Psoas muscle (tissue), 8 donors: ENCODE measurements around the gene POLR2A. TPM values are rescaled to one million over a fixed set of nuclear protein-coding genes. Genes with fewer than 3 reads are reported as not detected.

Experiments
- ATAC-seq, 4 donors: fragments of 200-7000 bp; cut with Tn5 transposase; one replicate each; pipeline ENCODE4 v1.9.1; 2020; ENCODE audit warnings: moderate library complexity in 3 of 4, mild to moderate bottlenecking in 2 of 4
- DNase-seq, 2 donors: peaks; one replicate each; pipeline ENCODE4 v3.0.0-alpha.2; 2020
- H3K27ac ChIP-seq: fragments of 200-600 bp; one replicate; pipeline ENCODE4 v1.8.0; 2022
- H3K27me3 ChIP-seq, 3 donors: fragments of 200-600 bp in 1 of 3; one replicate each; pipeline versions ENCODE4 v1.6.1 to v1.8.0; 2013 to 2022; ENCODE audit warnings: low read length in 2 of 3, mild to moderate bottlenecking in 2 of 3, moderate library complexity in 1 of 3; ENCODE audit not compliant: insufficient read depth in 3 of 3
- H3K36me3 ChIP-seq, 2 donors: fragments of 200-600 bp in 1 of 2; one replicate each; pipeline versions ENCODE4 v1.6.1 to v1.8.0; 2013 to 2022; ENCODE audit warnings: low read depth in 1 of 2, mild to moderate bottlenecking in 1 of 2, moderate library complexity in 1 of 2; ENCODE audit not compliant: insufficient read depth in 1 of 2
- H3K4me1 ChIP-seq: fragments of 200-600 bp; one replicate; pipeline ENCODE4 v1.8.0; 2022
- H3K4me3 ChIP-seq: fragments of 200-600 bp; one replicate; pipeline ENCODE4 v1.8.0; 2022; ENCODE audit warnings: mild to moderate bottlenecking
- H3K9me3 ChIP-seq: fragments of 200-600 bp; one replicate; pipeline ENCODE4 v1.8.0; 2022
- CTCF ChIP-seq: fragments of 200-600 bp; IDR thresholded peaks from one replicate; pipeline ENCODE4 v1.8.0; 2022; ENCODE audit warnings: antibody characterized with exemption
- WGBS, 3 donors: extraction: QIAGEN DNeasy Blood & Tissue Kit; methylation state at CpG; one replicate each; pipeline versions ENCODE4 v1.1.6 to v1.1.7; 2013; 5-methylcytosine and 5-hydroxymethylcytosine counted together
- intact Hi-C, 2 donors: fragments of 100-400 bp; cut with DNase I; formaldehyde crosslinking; loops; one replicate each; pipeline versions ENCODE4 v1.11.0 to v1.14.2; 2022
- polyA plus RNA-seq, 3 donors: library from polyadenylated mRNA; stranded (reverse); fragments of 200-250 nt; gene quantifications; one replicate each; pipeline ENCODE4 v1.2.3, GENCODE V29; 2013
- total RNA-seq, 4 donors: library from RNA; stranded (reverse); fragmentation: NEBNext Ultra II Directional in 2 of 4; extraction: Animal tissue kit (Norgen Biotek cat#: 25700) in 2 of 4; gene quantifications; one replicate each; pipeline versions ENCODE4 v1.2.1 to v1.2.4, GENCODE V29; 2021 to 2023
- donor health status: healthy with polysubstance abuse.
- donor health status: DM: no; HTN: no; CAD: no; lungs with moderate emphysema.
- donor health status: Bipolar disorder and iron deficiency.
- donor health status: healthy.
- donor health status: DM: yes; HTN: yes; CAD: no.
- donor health status: DM: no; HTN: no; CAD: no.
- donor health status: DM: no; HTN: no; CAD: no.
- donor health status: DM: yes; HTN: yes; CAD: no.

Gene POLR2A
- total and polyA plus RNA-seq, 7 donors = 8.0 to 74.3 (median 54.9) TPM

DNA sequence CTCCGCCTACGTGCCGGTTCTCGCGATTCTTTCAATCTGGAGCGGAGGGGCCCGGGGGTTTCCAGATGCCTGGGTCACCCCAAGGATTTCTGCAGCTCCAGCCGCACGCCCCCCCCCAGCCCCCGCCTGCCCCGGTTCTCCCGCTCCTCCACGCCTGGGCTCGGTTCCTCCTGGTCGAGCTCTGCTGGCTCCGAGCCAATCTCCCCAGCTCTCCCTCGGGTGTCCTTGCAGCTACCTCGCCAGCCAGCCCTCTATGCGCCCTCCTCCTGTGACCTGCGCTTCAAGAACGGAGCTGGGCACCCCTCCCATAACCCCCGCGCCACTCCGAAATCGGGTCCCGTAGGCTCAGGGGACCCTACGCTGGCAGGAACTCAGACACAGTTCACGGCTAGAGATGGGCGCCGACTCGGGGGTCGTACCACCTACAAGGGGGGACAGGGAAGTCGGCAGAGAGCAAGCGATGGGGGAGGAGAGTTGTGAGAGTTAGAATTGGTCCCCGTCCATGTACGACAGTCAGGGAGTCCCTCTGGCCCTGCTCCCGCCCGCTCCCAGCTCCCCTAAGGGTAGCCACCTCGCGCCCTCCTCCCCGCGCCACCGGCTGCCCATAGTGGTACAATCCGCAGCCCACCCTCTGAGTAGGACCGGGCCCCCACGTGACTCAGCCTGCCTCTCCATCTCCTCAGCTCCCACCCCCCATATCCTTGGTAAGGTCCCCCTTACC lies 43.9 kb upstream of the POLR2A start:
- Histone ChIP-seq H3K27me3 (no peaks in the 10 kb centered on the region), H3K36me3 (no peaks in the 10 kb centered on the region), H3K4me3 (peak overlapping the region; percentile 72), H3K27ac (peak overlapping the region; percentile 100), H3K9me3 (no peaks in the 10 kb centered on the region), H3K4me1 (peaks cover 54% of the 10 kb centered on the region)
- peak; percentile 73 to 86 for DNase-seq
- intact Hi-C loops = loop anchor here (1.0 to 5.0 kb wide), 3 partner anchors 39 to 44 kb away; partner anchors contain the start of genes POLR2A (in 1 of the 2) and ZBTB4 (in 1 of the 2)
- peak in 3 of 4 donors; percentile 6 to 18 (median 9) for ATAC-seq
- 2 to 3% (median 3%) methylated on average over 43 to 46 of the region's 46 CpGs for WGBS, 3 donors
- no peak for TF ChIP-seq CTCF

DNA sequence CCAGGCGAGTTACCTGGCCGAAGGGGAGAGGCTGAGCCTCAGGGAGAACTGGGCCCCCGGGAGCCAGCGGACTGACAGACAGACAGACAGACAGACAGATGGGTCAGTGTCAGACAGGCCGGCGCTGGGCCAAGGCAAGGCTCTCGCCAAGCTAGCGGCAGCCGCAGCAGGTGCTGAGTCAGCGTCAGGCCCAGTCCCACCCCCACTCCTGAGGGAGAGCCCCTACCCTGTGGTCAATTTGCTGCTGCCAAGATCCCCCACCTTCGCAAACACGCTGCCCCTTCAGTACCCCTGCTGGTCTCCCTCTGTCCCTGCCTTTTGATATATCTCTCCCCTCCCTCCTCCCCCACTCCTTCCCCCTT lies 43.4 kb upstream of the POLR2A start:
- no peaks in the 10 kb centered on the region for H3K27me3 ChIP-seq
- WGBS, 3 donors = 5 to 10% (median 7%) methylated on average over 12 of the region's 12 CpGs
- ATAC-seq = peak; percentile 31 to 50 (median 36)
- DNase-seq = peak; percentile 85 to 88
- no peaks in the 10 kb centered on the region for H3K36me3 ChIP-seq
- no peaks in the 10 kb centered on the region for H3K9me3 ChIP-seq
- intact Hi-C loops = loop anchor here (1.0 to 5.0 kb wide), 3 partner anchors 38 to 44 kb away; partner anchors contain the start of genes POLR2A (in 1 of the 2) and ZBTB4 (in 1 of the 2)
- H3K27ac ChIP-seq = peak overlapping the region; percentile 100
- peak overlapping the region; percentile 72 for H3K4me3 ChIP-seq
- TF ChIP-seq CTCF = no peak
- H3K4me1 ChIP-seq = peaks cover 50% of the 10 kb centered on the region

- no peak for ATAC-seq
- Histone ChIP-seq H3K4me3 (peak overlapping the region; percentile 72), H3K9me3 (no peaks in the 10 kb centered on the region), H3K36me3 (no peaks in the 10 kb centered on the region), H3K27ac (peak overlapping the region; percentile 100), H3K27me3 (no peaks in the 10 kb centered on the region), H3K4me1 (peaks cover 48% of the 10 kb centered on the region)
- DNase-seq = no peak
- TF ChIP-seq CTCF = no peak
- 56 to 71% (median 63%) methylated on average over 7 of the region's 7 CpGs for WGBS, 3 donors
- intact Hi-C loops = loop anchor here in 1 of 2 donors (2.0 to 5.0 kb wide), 2 partner anchors 38 to 44 kb away; partner anchors contain the start of gene ZBTB4
These were observed 42.9 kb upstream of the POLR2A start for GRCh38 chr17:7441266-7441665.

DNA sequence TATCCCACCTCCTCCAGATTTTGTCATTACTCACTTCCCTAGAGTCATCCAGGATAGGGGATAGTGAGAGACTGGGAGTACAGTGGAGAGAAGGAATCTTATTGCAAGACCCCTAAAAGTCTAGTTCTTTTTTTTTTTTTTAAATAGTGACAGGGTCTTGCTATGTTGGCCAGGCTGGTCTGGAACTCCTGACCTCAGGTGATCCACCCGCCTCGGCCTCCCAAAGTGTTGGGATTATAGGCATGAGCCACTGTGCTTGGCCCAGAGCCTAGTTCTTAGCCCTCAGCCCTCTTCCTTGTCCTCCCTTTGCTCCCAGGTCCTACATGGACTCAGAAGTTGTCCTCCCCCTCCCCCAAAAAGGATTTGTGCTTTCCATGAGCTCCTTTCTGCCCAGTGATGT lies 42.0 kb upstream of the POLR2A start:
- ATAC-seq = no peak
- no peaks in the 10 kb centered on the region for H3K9me3 ChIP-seq
- peak overlapping the region; percentile 100 for H3K27ac ChIP-seq
- 83 to 100% (median 87%) methylated on average over 2 of the region's 2 CpGs for WGBS, 3 donors
- peaks cover 48% of the 10 kb centered on the region for H3K4me1 ChIP-seq
- TF ChIP-seq CTCF = no peak
- peaks cover 0 to 8% of the 10 kb centered on the region in 2 donors for H3K36me3 ChIP-seq
- DNase-seq = no peak
- H3K4me3 ChIP-seq = no peak overlapping the region
- peaks cover 0 to 3% (median 0%) of the 10 kb centered on the region in 3 donors for H3K27me3 ChIP-seq
- intact Hi-C loops = loop anchor here in 1 of 2 donors (5.0 kb wide), 1 partner anchor 45 kb away; no protein-coding TSS in a partner anchor
